Transverse colon (tissue), 4 donors: ENCODE results near the gene SHC3. TPM values are rescaled to one million over a fixed set of nuclear protein-coding genes. Genes with fewer than 3 reads are reported as not detected.

Source experiments
- DNase-seq: peaks from one replicate; pipeline ENCODE4 v3.0.0-alpha.2; 2019
- H3K27ac ChIP-seq, 4 donors: fragments of 200-600 bp; sonication (generic); 2 replicates each; pipeline ENCODE4 v1.5.1; 2016 to 2018; ENCODE audit warnings: inconsistent platforms in 4 of 4
- H3K27me3 ChIP-seq: fragments of 200-600 bp; sonication (generic); 2 replicates; pipeline ENCODE4 v1.5.1; 2017; ENCODE audit warnings: inconsistent platforms
- H3K36me3 ChIP-seq, 4 donors: fragments of 200-600 bp; sonication (generic); 2 replicates each; pipeline ENCODE4 v1.5.1; 2017 to 2019; ENCODE audit warnings: inconsistent platforms in 4 of 4
- H3K4me1 ChIP-seq, 4 donors: fragments of 200-600 bp; sonication (generic); 2 replicates each; pipeline ENCODE4 v1.5.1; 2017 to 2020; ENCODE audit warnings: inconsistent platforms in 4 of 4
- H3K4me3 ChIP-seq, 4 donors: fragments of 200-600 bp; sonication (generic); 1 replicate in 1 of 4; 2 replicates in 3 of 4; pipeline versions ENCODE4 v1.5.1 to v1.6.1; 2017 to 2019; ENCODE audit warnings: inconsistent platforms in 4 of 4
- H3K9me3 ChIP-seq, 2 donors: fragments of 200-600 bp; sonication (generic); 2 replicates each; pipeline ENCODE4 v1.5.1; 2017 to 2019; ENCODE audit warnings: inconsistent platforms in 2 of 2
- EP300 ChIP-seq: sonication (generic); formaldehyde crosslinking; IDR thresholded peaks from one replicate; pipeline ENCODE4 v1.6.1; 2017; ENCODE audit warnings: antibody characterized with exemption, low read depth
- POLR2A ChIP-seq: fragments of 450-650 bp; IDR thresholded peaks from one replicate; pipeline ENCODE4 v1.6.1; 2016; ENCODE audit warnings: antibody characterized with exemption, mild to moderate bottlenecking, moderate library complexity
- POLR2AphosphoS5 ChIP-seq, 3 donors: sonication (generic); formaldehyde crosslinking; IDR thresholded peaks; one replicate each; pipeline ENCODE4 v1.6.1; 2016; ENCODE audit warnings: antibody characterized with exemption in 3 of 3
- WGBS, 2 donors: methylation state at CpG; one replicate each; pipeline ENCODE4 v1.1.5; 2018; ENCODE audit warnings: low coverage in 1 of 2; 5-methylcytosine and 5-hydroxymethylcytosine counted together
- in situ Hi-C, 4 donors: fragments of 200-750 bp; cut with MboI; loops; one replicate each; pipeline versions ENCODE4 v1.15.0 to v1.15.1; 2017; ENCODE audit warnings: low sequenced_read_pairs in 3 of 4, low pct_ligation_motif_present in 1 of 4, low pct_unique_long_range_greater_than_20kb in 1 of 4
- intact Hi-C: fragments of 100-400 bp; cut with DNase I; formaldehyde crosslinking; loops from one replicate; pipeline ENCODE4 v1.15.1; 2023; ENCODE audit warnings: low total_unique reads
- total RNA-seq, 4 donors: library from RNA; depleted of rRNA; stranded (reverse); fragments of >200 nt; gene quantifications; one replicate each; pipeline ENCODE4 v1.1.0, GENCODE V29; 2016
- TF ChIP-seq, protein P1 (sequence below), 5 experiments: fragments of 200-600 bp in 3 of 5; fragments of 450-650 bp in 2 of 5; sonication (generic) in 3 of 5; IDR thresholded peaks; 1 replicate in 2 of 5; 2 replicates in 3 of 5; pipeline ENCODE4 v1.5.1; 2016 to 2017; ENCODE audit warnings: antibody characterized with exemption in 5 of 5, inconsistent platforms in 3 of 5, mild to moderate bottlenecking in 2 of 5, moderate library complexity in 1 of 5

Gene SHC3
- total RNA-seq, 4 donors from 2014 or later: 1.1 to 4.8 (median 2.7) TPM

DNA sequence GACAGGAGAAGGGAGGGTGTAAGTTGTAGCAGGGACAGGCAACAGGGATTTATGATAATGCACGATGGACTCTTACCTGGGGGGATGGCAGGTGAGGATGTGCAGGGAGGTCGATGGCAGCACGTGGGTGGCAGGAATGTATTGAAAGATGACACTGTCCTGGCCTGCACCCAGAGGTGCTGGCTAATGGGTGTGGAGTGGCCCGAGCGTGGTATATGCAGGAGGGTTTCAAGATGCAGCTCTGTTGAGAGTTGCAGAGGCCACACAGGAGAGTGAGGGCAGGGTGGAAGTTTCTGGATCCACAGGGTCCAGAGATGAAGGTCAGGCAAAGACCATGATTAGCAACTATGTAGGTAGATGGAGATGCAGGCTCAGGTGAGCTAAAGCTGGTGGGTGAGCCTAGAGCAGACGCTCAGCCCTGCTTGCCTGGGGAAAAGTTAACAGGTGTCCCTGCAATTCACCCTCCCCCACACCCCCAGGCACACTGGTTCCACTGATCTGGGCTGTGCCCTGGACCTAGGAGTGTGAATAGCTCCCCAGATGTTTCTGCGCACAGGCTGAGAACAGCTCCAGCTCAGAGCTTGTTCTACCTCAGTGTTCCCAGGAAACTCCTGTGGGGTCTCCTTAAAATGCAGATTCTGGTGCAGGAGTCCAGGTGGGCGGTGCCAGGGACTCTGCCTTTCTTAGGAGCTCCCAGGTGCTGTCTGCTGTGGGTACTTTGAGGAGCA, 208.8 kb downstream of the SHC3 start:
- H3K9me3 ChIP-seq: no peaks in the 10 kb centered on the region
- no peak for DNase-seq
- TF ChIP-seq POLR2AphosphoS5 (IDR thresholded peaks at IDR 0.05): no peak
- H3K27me3 ChIP-seq: no peaks in the 10 kb centered on the region
- no peaks in the 10 kb centered on the region for H3K36me3 ChIP-seq
- no peaks in the 10 kb centered on the region for H3K4me1 ChIP-seq
- in situ Hi-C loops: no loop called here
- 52 to 83% methylated on average over 7 to 8 of the region's 8 CpGs for WGBS, 2 donors
- no peak overlapping the region for H3K27ac ChIP-seq
- intact Hi-C loops: no loop called here
- H3K4me3 ChIP-seq: no peak overlapping the region

DNA sequence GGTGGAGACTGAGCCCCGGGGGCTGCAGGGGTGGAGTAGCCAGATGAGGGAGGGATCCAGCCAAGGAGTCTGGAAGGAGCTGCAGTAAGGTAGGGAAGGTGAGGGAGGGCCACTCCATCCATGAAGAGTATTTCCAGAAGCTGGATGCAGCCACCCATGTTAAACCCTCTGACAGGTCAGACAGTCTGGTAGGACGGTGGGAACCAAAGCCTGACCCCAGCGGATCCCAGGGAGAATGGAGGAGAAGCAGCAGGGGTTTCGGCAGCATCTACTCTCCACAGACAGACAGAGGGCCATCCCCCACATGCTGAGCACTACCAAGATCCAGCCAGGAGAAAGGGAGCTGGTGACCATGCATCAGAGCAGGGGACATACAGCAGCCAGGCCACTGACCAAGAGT, 209.8 kb downstream of the SHC3 start:
- Histone ChIP-seq H3K27ac (no peak overlapping the region), H3K27me3 (no peaks in the 10 kb centered on the region), H3K36me3 (no peaks in the 10 kb centered on the region), H3K9me3 (no peaks in the 10 kb centered on the region), H3K4me1 (no peaks in the 10 kb centered on the region), H3K4me3 (no peak overlapping the region)
- TF ChIP-seq EP300 (no peak), POLR2AphosphoS5 (IDR thresholded peaks at IDR 0.05) (no peak), POLR2A (no peak)
- TF ChIP-seq, protein P1, sequence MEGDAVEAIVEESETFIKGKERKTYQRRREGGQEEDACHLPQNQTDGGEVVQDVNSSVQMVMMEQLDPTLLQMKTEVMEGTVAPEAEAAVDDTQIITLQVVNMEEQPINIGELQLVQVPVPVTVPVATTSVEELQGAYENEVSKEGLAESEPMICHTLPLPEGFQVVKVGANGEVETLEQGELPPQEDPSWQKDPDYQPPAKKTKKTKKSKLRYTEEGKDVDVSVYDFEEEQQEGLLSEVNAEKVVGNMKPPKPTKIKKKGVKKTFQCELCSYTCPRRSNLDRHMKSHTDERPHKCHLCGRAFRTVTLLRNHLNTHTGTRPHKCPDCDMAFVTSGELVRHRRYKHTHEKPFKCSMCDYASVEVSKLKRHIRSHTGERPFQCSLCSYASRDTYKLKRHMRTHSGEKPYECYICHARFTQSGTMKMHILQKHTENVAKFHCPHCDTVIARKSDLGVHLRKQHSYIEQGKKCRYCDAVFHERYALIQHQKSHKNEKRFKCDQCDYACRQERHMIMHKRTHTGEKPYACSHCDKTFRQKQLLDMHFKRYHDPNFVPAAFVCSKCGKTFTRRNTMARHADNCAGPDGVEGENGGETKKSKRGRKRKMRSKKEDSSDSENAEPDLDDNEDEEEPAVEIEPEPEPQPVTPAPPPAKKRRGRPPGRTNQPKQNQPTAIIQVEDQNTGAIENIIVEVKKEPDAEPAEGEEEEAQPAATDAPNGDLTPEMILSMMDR (IDR thresholded peaks at IDR 0.05): no peak
- 70 to 85% methylated on average over 1 to 4 of the region's 4 CpGs for WGBS, 2 donors
- in situ Hi-C loops: no loop called here
- intact Hi-C loops: no loop called here
- DNase-seq: no peak

DNA sequence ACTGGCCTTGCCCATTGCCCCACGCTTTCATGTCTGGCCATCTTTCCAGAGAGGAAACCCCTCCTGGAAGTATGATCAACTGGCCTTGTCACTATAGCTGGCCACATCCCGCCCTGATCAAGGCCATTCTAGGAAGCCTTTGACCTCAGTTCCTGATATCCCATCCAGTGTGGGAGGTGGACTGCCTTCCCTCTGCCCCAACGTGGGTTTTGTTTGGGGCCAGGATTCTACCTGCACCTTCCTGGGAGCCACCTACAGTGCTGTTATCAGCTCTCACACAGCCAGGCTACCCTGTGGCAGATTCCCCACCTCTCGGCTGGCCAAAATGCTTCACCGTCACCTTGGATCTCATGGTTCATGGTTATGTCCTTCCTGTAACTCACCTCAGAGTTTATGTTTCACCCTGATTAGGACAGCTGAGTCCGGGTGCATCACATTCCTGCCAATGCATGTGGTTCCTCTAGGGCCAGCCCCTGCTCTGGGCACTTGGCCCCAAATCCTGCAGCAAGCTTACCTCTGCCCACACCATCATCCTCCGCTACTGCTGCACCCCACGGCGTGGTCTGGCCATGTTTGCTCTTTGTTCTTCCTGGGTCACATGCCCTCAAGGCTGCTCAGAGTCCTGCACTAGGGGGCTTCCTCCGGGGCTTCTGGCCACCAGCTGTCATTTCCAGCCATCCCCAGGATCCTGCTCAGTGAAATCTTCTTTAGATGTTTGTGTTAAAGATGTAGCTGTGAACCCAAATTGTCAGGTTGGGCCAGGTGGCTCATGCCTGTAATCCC, 211.5 kb downstream of the SHC3 start:
- H3K4me1 ChIP-seq: no peaks in the 10 kb centered on the region
- no peaks in the 10 kb centered on the region for H3K36me3 ChIP-seq
- no peak for DNase-seq
- in situ Hi-C loops: no loop called here
- H3K9me3 ChIP-seq: no peaks in the 10 kb centered on the region
- no peaks in the 10 kb centered on the region for H3K27me3 ChIP-seq
- WGBS, 2 donors: 84 to 93% methylated on average over 3 to 10 of the region's 10 CpGs
- no peak overlapping the region for H3K4me3 ChIP-seq
- intact Hi-C loops: no loop called here
- TF ChIP-seq POLR2A (no peak), EP300 (no peak), POLR2AphosphoS5 (IDR thresholded peaks at IDR 0.05) (no peak)
- TF ChIP-seq, protein P1 (IDR thresholded peaks at IDR 0.05): no peak
- no peak overlapping the region for H3K27ac ChIP-seq

DNA sequence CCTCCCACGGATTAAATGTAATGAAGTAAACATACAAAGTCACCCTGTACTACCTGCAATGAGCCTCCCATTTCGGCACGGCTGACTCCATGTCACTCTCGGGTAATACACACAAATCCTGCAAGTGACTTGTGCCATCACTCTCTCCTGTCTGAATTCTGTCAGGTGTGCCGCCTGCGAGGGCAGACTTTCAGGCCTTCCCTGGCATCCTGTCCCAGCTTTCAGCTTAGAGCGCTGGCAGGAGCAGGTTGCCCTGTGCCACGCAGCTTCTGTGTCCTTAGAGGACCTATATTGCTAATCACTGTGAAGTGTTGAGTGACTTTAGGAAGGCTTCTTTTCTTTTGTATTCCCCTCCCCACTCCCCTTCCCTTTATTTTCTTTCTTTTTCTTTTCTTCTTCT, 213.1 kb downstream of the SHC3 start:
- intact Hi-C loops: no loop called here
- 87 to 89% methylated on average over 6 to 8 of the region's 8 CpGs for WGBS, 2 donors

More for the DNA sequence above, 213.1 kb downstream of the SHC3 start:
- Histone ChIP-seq H3K27ac (no peak overlapping the region), H3K4me1 (no peaks in the 10 kb centered on the region), H3K36me3 (no peaks in the 10 kb centered on the region), H3K9me3 (no peaks in the 10 kb centered on the region), H3K4me3 (no peak overlapping the region), H3K27me3 (no peaks in the 10 kb centered on the region)
- in situ Hi-C loops: no loop called here
- no peak for DNase-seq
- TF ChIP-seq POLR2AphosphoS5 (IDR thresholded peaks at IDR 0.05) (no peak), POLR2A (no peak), EP300 (no peak)
- TF ChIP-seq, protein P1 (IDR thresholded peaks at IDR 0.05): no peak
